Esophagus squamous epithelium (tissue), 5 donors: Measurements from ENCODE around the gene TOMM22. TPM values are rescaled to one million over a fixed set of nuclear protein-coding genes. Genes with fewer than 3 reads are reported as not detected.

ENCODE experiments used
- DNase-seq: peaks from one replicate; lab custom pipeline; 2025; lab: John Stamatoyannopoulos, UW
- H3K27ac ChIP-seq, 4 donors: fragments of 200-600 bp; sonication (generic); one replicate each; pipeline ENCODE4 v1.5.1; 2016 to 2019; ENCODE audit warnings: mild to moderate bottlenecking in 1 of 4
- H3K27me3 ChIP-seq, 4 donors: fragments of 200-600 bp; sonication (generic); 1 replicate in 3 of 4; 2 replicates in 1 of 4; pipeline versions ENCODE4 v1.5.1 to v1.6.0; 2017 to 2021; ENCODE audit warnings: antibody characterized with exemption in 1 of 4
- H3K36me3 ChIP-seq, 3 donors: fragments of 200-600 bp; sonication (generic); one replicate each; pipeline ENCODE4 v1.5.1; 2016 to 2019
- H3K4me1 ChIP-seq, 3 donors: fragments of 200-600 bp; sonication (generic); one replicate each; pipeline ENCODE4 v1.5.1; 2017 to 2019
- H3K4me3 ChIP-seq, 4 donors: fragments of 200-600 bp; sonication (generic); 1 replicate in 3 of 4; 2 replicates in 1 of 4; pipeline ENCODE4 v1.5.1; 2016 to 2019; ENCODE audit warnings: mild to moderate bottlenecking in 2 of 4, moderate library complexity in 1 of 4
- H3K9me3 ChIP-seq, 3 donors: fragments of 200-600 bp; sonication (generic); one replicate each; pipeline ENCODE4 v1.5.1; 2016 to 2019
- CTCF ChIP-seq, 6 experiments: fragments of 450-650 bp in 4 of 6; fragments of 200-600 bp in 2 of 6; sonication (generic) in 2 of 6; IDR thresholded peaks; one replicate each; pipeline ENCODE4 v1.5.1; 2016 to 2019; ENCODE audit warnings: antibody characterized with exemption in 6 of 6, mild to moderate bottlenecking in 4 of 6, moderate library complexity in 4 of 6
- POLR2A ChIP-seq, 4 donors: fragments of 450-650 bp; IDR thresholded peaks; one replicate each; pipeline ENCODE4 v1.6.1; 2017; ENCODE audit warnings: antibody characterized with exemption in 4 of 4, mild to moderate bottlenecking in 4 of 4, moderate library complexity in 3 of 4
- WGBS, 2 donors: methylation state at CpG; one replicate each; pipeline ENCODE4 v1.1.5; 2018; 5-methylcytosine and 5-hydroxymethylcytosine counted together
- intact Hi-C: fragments of 100-400 bp; cut with DNase I; formaldehyde crosslinking; loops from one replicate; pipeline ENCODE4 v1.15.0; 2022
- total RNA-seq, 4 donors: library from RNA; depleted of rRNA; stranded (reverse); fragments of >200 nt; gene quantifications; one replicate each; pipeline ENCODE4 v1.1.0, GENCODE V29; 2016
- donor health status: DM: yes; HTN: yes; CAD: no.

TOMM22 gene
- total RNA-seq, 4 donors from 2014 or later: 23.4 to 73.7 (median 57.2) TPM

GRCh38 chr22:38709306-38709705 lies 27.5 kb downstream of the TOMM22 start:
- no peak overlapping the region for H3K27ac ChIP-seq
- peaks cover 8 to 75% (median 25%) of the 10 kb centered on the region in 3 donors for H3K4me1 ChIP-seq
- DNase-seq: no peak
- TF ChIP-seq CTCF (IDR thresholded peaks at IDR 0.05) (no peak), POLR2A (IDR thresholded peaks at IDR 0.05) (no peak)
- WGBS, 2 donors: 64 to 80% methylated on average over 3 of the region's 3 CpGs
- H3K36me3 ChIP-seq: peaks cover 0 to 36% (median 0%) of the 10 kb centered on the region in 3 donors
- H3K4me3 ChIP-seq: no peak overlapping the region
- H3K27me3 ChIP-seq: no peaks in the 10 kb centered on the region
- H3K9me3 ChIP-seq: no peaks in the 10 kb centered on the region
- intact Hi-C loops: loop anchor here (5.0 kb wide), 1 partner anchor 38 kb away; no protein-coding TSS in a partner anchor

DNA sequence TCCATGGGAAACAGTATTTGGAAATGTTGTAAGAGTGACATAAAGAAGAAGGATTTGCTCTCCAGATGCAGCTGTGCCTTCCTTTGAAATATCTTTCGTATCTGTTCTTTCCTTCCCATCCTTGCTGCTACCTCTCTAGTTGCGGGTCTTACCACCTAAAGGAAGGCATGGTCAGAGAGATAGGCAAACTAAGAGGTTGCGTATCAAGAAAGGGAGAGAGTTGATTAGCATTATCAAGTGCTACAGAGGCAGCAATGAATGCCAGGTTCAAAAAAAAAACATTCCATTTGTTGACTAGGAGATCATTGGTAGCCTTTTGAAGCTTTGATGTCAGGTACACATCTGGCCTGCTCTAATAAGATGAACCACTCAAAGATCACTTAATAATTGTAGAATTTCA lies 28.6 kb downstream of the TOMM22 start:
- no peak overlapping the region for H3K27ac ChIP-seq
- H3K36me3 ChIP-seq: peaks cover 0 to 39% (median 0%) of the 10 kb centered on the region in 3 donors
- DNase-seq: no peak
- H3K4me1 ChIP-seq: peaks cover 0 to 76% (median 21%) of the 10 kb centered on the region in 3 donors
- H3K9me3 ChIP-seq: no peaks in the 10 kb centered on the region
- TF ChIP-seq CTCF (IDR thresholded peaks at IDR 0.05) (no peak), POLR2A (IDR thresholded peaks at IDR 0.05) (no peak)
- WGBS, 2 donors: 93 to 97% methylated on average over 2 to 3 of the region's 3 CpGs
- intact Hi-C loops: no loop called here
- H3K4me3 ChIP-seq: no peak overlapping the region
- no peaks in the 10 kb centered on the region for H3K27me3 ChIP-seq

DNA sequence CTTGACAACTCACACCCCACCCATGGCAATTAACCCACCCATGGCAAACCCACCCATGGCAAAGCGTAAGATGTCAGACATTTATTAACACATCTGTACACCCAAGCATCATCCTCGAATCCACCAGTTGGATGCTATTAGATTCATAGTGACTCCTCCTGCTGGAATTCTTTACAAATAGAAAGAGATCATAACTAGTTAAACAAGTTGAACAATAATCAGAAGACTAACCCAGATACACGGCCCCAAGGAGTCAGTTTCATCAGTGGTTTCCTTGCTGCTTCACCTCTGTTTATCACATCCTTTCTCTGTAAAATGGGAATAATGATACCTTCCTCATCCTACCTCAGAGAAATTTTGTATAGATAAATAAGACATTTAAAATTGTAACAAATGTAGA lies 29.1 kb downstream of the TOMM22 start:
- Histone ChIP-seq H3K27me3 (no peaks in the 10 kb centered on the region), H3K9me3 (no peaks in the 10 kb centered on the region), H3K4me3 (no peak overlapping the region), H3K4me1 (peaks cover 0 to 78% (median 21%) of the 10 kb centered on the region in 3 donors), H3K27ac (peak overlapping the region in 2 of 4 donors; percentile 27 to 41), H3K36me3 (peaks cover 0 to 44% (median 0%) of the 10 kb centered on the region in 3 donors)
- TF ChIP-seq POLR2A (IDR thresholded peaks at IDR 0.05) (no peak), CTCF (IDR thresholded peaks at IDR 0.05) (no peak)
- WGBS, 2 donors: 49 to 61% methylated on average over 3 of the region's 3 CpGs
- intact Hi-C loops: no loop called here
- DNase-seq: no peak

GRCh38 chr22:38712486-38713207 lies 30.9 kb downstream of the TOMM22 start:
- peaks cover 0 to 62% (median 12%) of the 10 kb centered on the region in 3 donors for H3K36me3 ChIP-seq
- 83 to 84% methylated on average over 11 of the region's 11 CpGs for WGBS, 2 donors

More at GRCh38 chr22:38712486-38713207, 30.9 kb downstream of the TOMM22 start:
- DNase-seq: no peak
- H3K4me3 ChIP-seq: no peak overlapping the region
- no peaks in the 10 kb centered on the region for H3K9me3 ChIP-seq
- H3K27me3 ChIP-seq: no peaks in the 10 kb centered on the region
- H3K4me1 ChIP-seq: peaks cover 0 to 81% (median 25%) of the 10 kb centered on the region in 3 donors
- intact Hi-C loops: no loop called here
- H3K27ac ChIP-seq: no peak overlapping the region
- TF ChIP-seq POLR2A (IDR thresholded peaks at IDR 0.05) (no peak), CTCF (IDR thresholded peaks at IDR 0.05) (no peak)
